22Rv1 (cell line): ENCODE data around the gene XAGE1A.
"Not testable (repeated sequence)": the region's sequence is repeated elsewhere in the genome, so short reads cannot be mapped to it uniquely, and the experiment has no call there.

Source experiments
- ZFX ChIP-seq: fragments of 450-650 bp; IDR thresholded peaks from 2 replicates; pipeline ENCODE4 v1.6.1; 2017; ENCODE audit warnings: antibody characterized with exemption, borderline replicate concordance
- TF ChIP-seq, protein P1 (sequence below): fragments of 450-650 bp; IDR thresholded peaks from 2 replicates; pipeline ENCODE4 v1.5.1; 2017; ENCODE audit warnings: mild to moderate bottlenecking

DNA sequence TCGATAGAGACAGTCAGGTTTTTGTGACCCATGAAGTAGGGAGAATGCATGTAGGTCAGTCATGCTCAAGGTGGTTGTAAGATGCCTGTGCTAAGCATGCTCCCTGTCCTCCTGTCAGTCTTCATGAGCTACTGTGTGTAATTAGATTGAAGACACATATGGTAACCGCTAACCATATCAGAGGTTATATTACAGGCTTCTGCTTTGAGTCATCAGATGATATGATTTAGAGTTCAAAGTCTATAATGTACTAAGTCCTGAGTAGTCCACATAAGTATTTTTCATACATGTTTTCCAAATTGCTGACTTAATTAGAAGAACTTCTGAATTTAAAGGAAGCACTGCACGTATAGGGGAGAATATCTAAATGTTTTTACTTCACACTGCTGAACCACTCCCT lies 53.2 kb downstream of the XAGE1A start:
- TF ChIP-seq, protein P1, sequence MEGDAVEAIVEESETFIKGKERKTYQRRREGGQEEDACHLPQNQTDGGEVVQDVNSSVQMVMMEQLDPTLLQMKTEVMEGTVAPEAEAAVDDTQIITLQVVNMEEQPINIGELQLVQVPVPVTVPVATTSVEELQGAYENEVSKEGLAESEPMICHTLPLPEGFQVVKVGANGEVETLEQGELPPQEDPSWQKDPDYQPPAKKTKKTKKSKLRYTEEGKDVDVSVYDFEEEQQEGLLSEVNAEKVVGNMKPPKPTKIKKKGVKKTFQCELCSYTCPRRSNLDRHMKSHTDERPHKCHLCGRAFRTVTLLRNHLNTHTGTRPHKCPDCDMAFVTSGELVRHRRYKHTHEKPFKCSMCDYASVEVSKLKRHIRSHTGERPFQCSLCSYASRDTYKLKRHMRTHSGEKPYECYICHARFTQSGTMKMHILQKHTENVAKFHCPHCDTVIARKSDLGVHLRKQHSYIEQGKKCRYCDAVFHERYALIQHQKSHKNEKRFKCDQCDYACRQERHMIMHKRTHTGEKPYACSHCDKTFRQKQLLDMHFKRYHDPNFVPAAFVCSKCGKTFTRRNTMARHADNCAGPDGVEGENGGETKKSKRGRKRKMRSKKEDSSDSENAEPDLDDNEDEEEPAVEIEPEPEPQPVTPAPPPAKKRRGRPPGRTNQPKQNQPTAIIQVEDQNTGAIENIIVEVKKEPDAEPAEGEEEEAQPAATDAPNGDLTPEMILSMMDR: not testable (repeated sequence)
- not testable (repeated sequence) for TF ChIP-seq ZFX
